Measurements from ENCODE around the gene EVC.

GRCh38 chr4:5715357-5715756 lies 4.4 kb downstream of the EVC start:
- TF ChIP-seq, protein P1, sequence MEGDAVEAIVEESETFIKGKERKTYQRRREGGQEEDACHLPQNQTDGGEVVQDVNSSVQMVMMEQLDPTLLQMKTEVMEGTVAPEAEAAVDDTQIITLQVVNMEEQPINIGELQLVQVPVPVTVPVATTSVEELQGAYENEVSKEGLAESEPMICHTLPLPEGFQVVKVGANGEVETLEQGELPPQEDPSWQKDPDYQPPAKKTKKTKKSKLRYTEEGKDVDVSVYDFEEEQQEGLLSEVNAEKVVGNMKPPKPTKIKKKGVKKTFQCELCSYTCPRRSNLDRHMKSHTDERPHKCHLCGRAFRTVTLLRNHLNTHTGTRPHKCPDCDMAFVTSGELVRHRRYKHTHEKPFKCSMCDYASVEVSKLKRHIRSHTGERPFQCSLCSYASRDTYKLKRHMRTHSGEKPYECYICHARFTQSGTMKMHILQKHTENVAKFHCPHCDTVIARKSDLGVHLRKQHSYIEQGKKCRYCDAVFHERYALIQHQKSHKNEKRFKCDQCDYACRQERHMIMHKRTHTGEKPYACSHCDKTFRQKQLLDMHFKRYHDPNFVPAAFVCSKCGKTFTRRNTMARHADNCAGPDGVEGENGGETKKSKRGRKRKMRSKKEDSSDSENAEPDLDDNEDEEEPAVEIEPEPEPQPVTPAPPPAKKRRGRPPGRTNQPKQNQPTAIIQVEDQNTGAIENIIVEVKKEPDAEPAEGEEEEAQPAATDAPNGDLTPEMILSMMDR (conservative IDR thresholded peaks at IDR 0.05 in 1 of 2, IDR thresholded peaks at IDR 0.05 in 1 of 2; ENCODE audit: low read depth in 1 of 2, low read length in 2 of 2) = no peak
- TF ChIP-seq EZH2 (IDR thresholded peaks at IDR 0.05; ENCODE audit: low read length, missing control alignments) = no peak

Data from fibroblast of lung (primary cell).